Stimulated activated CD4-positive, alpha-beta T cell treated with anti-CD3 and anti-CD28 coated beads, Interleukin-1b, Interleukin-23, amount 100 ng/mL, for 24 hours (primary cell): ENCODE data around the gene TMEM207.

Experiments
- DNase-seq, 4 experiments: peaks; one replicate each; pipeline ENCODE4 v3.0.0-alpha.2; 2020; ENCODE audit warnings: low read depth in 4 of 4, low spot score in 1 of 4

The TMEM207 gene

GRCh38 chr3:190385731-190386688, 63.7 kb downstream of the TMEM207 start:
- no peak for DNase-seq

DNA sequence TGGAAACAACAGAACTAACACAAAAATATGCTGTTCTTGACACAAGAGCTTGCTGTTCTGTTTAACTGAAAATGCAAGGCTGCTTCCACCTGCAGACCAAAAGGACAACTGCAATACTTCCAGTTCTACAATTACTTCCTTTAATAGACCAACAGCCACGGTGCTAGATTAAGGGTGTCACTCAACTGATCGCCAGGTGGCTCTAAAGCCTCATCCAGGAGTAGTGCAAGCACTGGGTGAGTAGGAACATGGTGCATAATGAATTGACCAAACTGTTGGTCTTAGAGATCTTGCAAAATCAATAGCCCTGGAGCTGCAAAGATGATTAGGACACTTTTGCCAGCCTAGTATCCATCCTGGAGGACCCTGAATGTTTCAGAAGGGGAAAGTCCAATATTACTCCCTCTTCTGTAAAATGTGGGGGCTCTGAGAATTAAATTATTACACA, 65.4 kb downstream of the TMEM207 start:
- peak in 1 of 4 experiments; percentile 1 for DNase-seq

- no peak for DNase-seq
Observed at GRCh38 chr3:190382082-190382481, 67.6 kb downstream of the TMEM207 start.

DNA sequence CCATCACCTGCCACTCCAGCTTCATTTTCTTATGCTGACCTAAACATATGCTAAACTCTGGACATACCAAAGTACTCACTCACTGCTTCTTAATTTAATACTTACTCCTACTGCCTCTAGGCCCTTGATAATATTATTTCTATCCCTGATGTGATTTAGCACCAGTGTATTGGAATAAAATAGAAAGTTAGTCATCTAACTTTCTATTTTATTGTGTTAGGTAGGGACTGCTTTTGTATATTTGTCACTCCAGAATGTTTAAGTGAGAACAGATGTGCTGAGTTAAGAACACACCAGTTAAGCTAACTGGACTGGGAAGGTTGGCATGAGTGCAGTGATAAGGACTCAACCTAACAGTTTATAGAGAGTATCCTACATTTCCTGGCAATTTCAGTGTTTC, 68.3 kb downstream of the TMEM207 start:
- DNase-seq = no peak

DNA sequence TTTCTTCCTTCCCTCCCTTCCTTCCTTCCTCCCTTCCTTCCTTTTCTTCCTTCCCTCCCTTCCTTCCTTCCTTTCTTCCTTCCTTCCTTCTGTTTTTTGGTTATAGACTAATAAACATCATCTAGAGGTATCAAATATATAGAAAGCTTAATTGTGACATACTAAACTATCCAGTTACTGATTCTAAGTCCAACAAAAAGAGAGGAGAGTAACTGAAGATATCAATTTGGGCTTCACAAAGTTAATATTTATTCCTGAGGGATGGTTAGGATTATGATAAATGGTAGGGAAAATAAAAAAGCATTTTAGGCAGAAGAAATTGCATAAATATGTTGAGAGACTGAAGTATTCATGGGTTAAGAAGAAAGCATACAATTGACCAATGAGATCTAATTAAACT, 69.5 kb downstream of the TMEM207 start:
- DNase-seq = no peak
